Measurements from ENCODE around the gene CELF2. TPM values are rescaled to one million over a fixed set of nuclear protein-coding genes. Genes with fewer than 3 reads are reported as not detected.

CELF2 gene
- total RNA-seq, 1 donor from 2014 or later: 27.5 TPM

GRCh38 chr10:11049806-11050205 is 32.1 kb downstream of the CELF2 start:
- no peaks in the 10 kb centered on the region for H3K36me3 Mint-ChIP-seq (ENCODE audit: low read depth, unreplicated experiment)
- peaks cover 29% of the 10 kb centered on the region for H3K4me1 Mint-ChIP-seq (ENCODE audit: unreplicated experiment)
- no peak for TF ChIP-seq CTCF (IDR thresholded peaks at IDR 0.05; ENCODE audit: unreplicated experiment)
- no peak overlapping the region for H3K4me3 Mint-ChIP-seq (ENCODE audit: unreplicated experiment)
- H3K27ac Mint-ChIP-seq (ENCODE audit: unreplicated experiment): no peak overlapping the region
- H3K27me3 Mint-ChIP-seq (ENCODE audit: unreplicated experiment): no peaks in the 10 kb centered on the region
- DNase-seq (ENCODE audit: low spot score): no peak
- no peaks in the 10 kb centered on the region for H3K9me3 Mint-ChIP-seq (ENCODE audit: unreplicated experiment)

GRCh38 chr10:11050301-11051287 is 32.9 kb downstream of the CELF2 start:
- TF ChIP-seq CTCF (IDR thresholded peaks at IDR 0.05; ENCODE audit: unreplicated experiment): no peak
- DNase-seq (ENCODE audit: low spot score): no peak
- Mint-ChIP-seq H3K9me3 (ENCODE audit: unreplicated experiment) (no peaks in the 10 kb centered on the region), H3K4me3 (ENCODE audit: unreplicated experiment) (no peak overlapping the region), H3K27me3 (ENCODE audit: unreplicated experiment) (no peaks in the 10 kb centered on the region), H3K27ac (ENCODE audit: unreplicated experiment) (no peak overlapping the region), H3K4me1 (ENCODE audit: unreplicated experiment) (peaks cover 29% of the 10 kb centered on the region), H3K36me3 (ENCODE audit: low read depth, unreplicated experiment) (no peaks in the 10 kb centered on the region)

GRCh38 chr10:11057018-11057417 is 39.3 kb downstream of the CELF2 start:
- Mint-ChIP-seq H3K36me3 (ENCODE audit: low read depth, unreplicated experiment) (no peaks in the 10 kb centered on the region), H3K4me3 (ENCODE audit: unreplicated experiment) (no peak overlapping the region), H3K27me3 (ENCODE audit: unreplicated experiment) (no peaks in the 10 kb centered on the region), H3K4me1 (ENCODE audit: unreplicated experiment) (peaks cover 12% of the 10 kb centered on the region), H3K9me3 (ENCODE audit: unreplicated experiment) (no peaks in the 10 kb centered on the region), H3K27ac (ENCODE audit: unreplicated experiment) (no peak overlapping the region)
- no peak for TF ChIP-seq CTCF (IDR thresholded peaks at IDR 0.05; ENCODE audit: unreplicated experiment)
- DNase-seq (ENCODE audit: low spot score): no peak

GRCh38 chr10:11057448-11057847 is 39.8 kb downstream of the CELF2 start:
- Mint-ChIP-seq H3K27ac (ENCODE audit: unreplicated experiment) (no peak overlapping the region), H3K4me3 (ENCODE audit: unreplicated experiment) (no peak overlapping the region), H3K27me3 (ENCODE audit: unreplicated experiment) (no peaks in the 10 kb centered on the region), H3K36me3 (ENCODE audit: low read depth, unreplicated experiment) (no peaks in the 10 kb centered on the region), H3K9me3 (ENCODE audit: unreplicated experiment) (no peaks in the 10 kb centered on the region), H3K4me1 (ENCODE audit: unreplicated experiment) (peaks cover 8% of the 10 kb centered on the region)
- no peak for TF ChIP-seq CTCF (IDR thresholded peaks at IDR 0.05; ENCODE audit: unreplicated experiment)
- DNase-seq (ENCODE audit: low spot score): no peak

- H3K4me1 Mint-ChIP-seq (ENCODE audit: unreplicated experiment): peaks cover 3% of the 10 kb centered on the region
- no peaks in the 10 kb centered on the region for H3K27me3 Mint-ChIP-seq (ENCODE audit: unreplicated experiment)
- no peak overlapping the region for H3K27ac Mint-ChIP-seq (ENCODE audit: unreplicated experiment)
- no peak for TF ChIP-seq CTCF (IDR thresholded peaks at IDR 0.05; ENCODE audit: unreplicated experiment)
- no peaks in the 10 kb centered on the region for H3K36me3 Mint-ChIP-seq (ENCODE audit: low read depth, unreplicated experiment)
- no peak for DNase-seq (ENCODE audit: low spot score)
- H3K9me3 Mint-ChIP-seq (ENCODE audit: unreplicated experiment): no peaks in the 10 kb centered on the region
- H3K4me3 Mint-ChIP-seq (ENCODE audit: unreplicated experiment): no peak overlapping the region
These were observed 40.3 kb downstream of the CELF2 start for GRCh38 chr10:11057994-11058393.
